ENCODE results near the gene ZNF385D. TPM values are rescaled to one million over a fixed set of nuclear protein-coding genes. Genes with fewer than 3 reads are reported as not detected.

ZNF385D gene
- total RNA-seq, 1 donor from 2014 or later, result 13.5 TPM

GRCh38 chr3:21540265-21540664 lies 210.7 kb downstream of the ZNF385D start:
- intact Hi-C loops (cut with DNase I), result no loop called here
- Histone ChIP-seq H3K27me3 (no peaks in the 10 kb centered on the region), H3K9me3 (no peaks in the 10 kb centered on the region), H3K4me3 (no peak overlapping the region), H3K4me1 (no peaks in the 10 kb centered on the region), H3K27ac (no peak overlapping the region), H3K36me3 (no peaks in the 10 kb centered on the region)
- DNase-seq (ENCODE audit: extremely low spot score in 2 of 2), result no peak
- TF ChIP-seq POLR2A (IDR thresholded peaks at IDR 0.05) (no peak), CTCF (IDR thresholded peaks at IDR 0.05) (no peak), POLR2AphosphoS5 (IDR thresholded peaks at IDR 0.05; ENCODE audit: insufficient read depth in 1 of 2, low read depth in 1 of 2) (no peak)

- Histone ChIP-seq H3K27me3 (no peaks in the 10 kb centered on the region), H3K9me3 (no peaks in the 10 kb centered on the region), H3K36me3 (no peaks in the 10 kb centered on the region), H3K4me1 (no peaks in the 10 kb centered on the region), H3K27ac (no peak overlapping the region), H3K4me3 (no peak overlapping the region)
- TF ChIP-seq CTCF (IDR thresholded peaks at IDR 0.05) (no peak), POLR2AphosphoS5 (IDR thresholded peaks at IDR 0.05; ENCODE audit: insufficient read depth in 1 of 2, low read depth in 1 of 2) (no peak), POLR2A (IDR thresholded peaks at IDR 0.05) (no peak)
- intact Hi-C loops (cut with DNase I), result loop anchor here (2.0 kb wide), 1 partner anchor 22 kb away; no protein-coding TSS in a partner anchor
- DNase-seq (ENCODE audit: extremely low spot score in 2 of 2), result no peak
These were observed 216.5 kb downstream of the ZNF385D start for GRCh38 chr3:21534462-21534861.

GRCh38 chr3:21533002-21533401 lies 218.0 kb downstream of the ZNF385D start:
- Histone ChIP-seq H3K36me3 (no peaks in the 10 kb centered on the region), H3K27ac (no peak overlapping the region), H3K27me3 (no peaks in the 10 kb centered on the region), H3K4me1 (no peaks in the 10 kb centered on the region), H3K4me3 (no peak overlapping the region), H3K9me3 (no peaks in the 10 kb centered on the region)
- TF ChIP-seq POLR2AphosphoS5 (IDR thresholded peaks at IDR 0.05; ENCODE audit: insufficient read depth in 1 of 2, low read depth in 1 of 2), result no peak
- no peak for TF ChIP-seq CTCF (IDR thresholded peaks at IDR 0.05)
- no peak for TF ChIP-seq POLR2A (IDR thresholded peaks at IDR 0.05)
- no peak for DNase-seq (ENCODE audit: extremely low spot score in 2 of 2)
- intact Hi-C loops (cut with DNase I), result no loop called here

GRCh38 chr3:21531909-21532308 lies 219.1 kb downstream of the ZNF385D start:
- Histone ChIP-seq H3K4me3 (no peak overlapping the region), H3K4me1 (no peaks in the 10 kb centered on the region), H3K36me3 (no peaks in the 10 kb centered on the region), H3K9me3 (no peaks in the 10 kb centered on the region), H3K27me3 (no peaks in the 10 kb centered on the region), H3K27ac (no peak overlapping the region)
- no peak for DNase-seq (ENCODE audit: extremely low spot score in 2 of 2)
- TF ChIP-seq POLR2A (IDR thresholded peaks at IDR 0.05) (no peak), CTCF (IDR thresholded peaks at IDR 0.05) (no peak), POLR2AphosphoS5 (IDR thresholded peaks at IDR 0.05; ENCODE audit: insufficient read depth in 1 of 2, low read depth in 1 of 2) (no peak)
- intact Hi-C loops (cut with DNase I), result no loop called here

- Histone ChIP-seq H3K36me3 (no peaks in the 10 kb centered on the region), H3K4me1 (no peaks in the 10 kb centered on the region), H3K9me3 (no peaks in the 10 kb centered on the region), H3K27ac (no peak overlapping the region), H3K4me3 (no peak overlapping the region), H3K27me3 (no peaks in the 10 kb centered on the region)
- TF ChIP-seq CTCF (IDR thresholded peaks at IDR 0.05), result no peak
- TF ChIP-seq POLR2AphosphoS5 (IDR thresholded peaks at IDR 0.05; ENCODE audit: insufficient read depth in 1 of 2, low read depth in 1 of 2), result no peak
- no peak for TF ChIP-seq POLR2A (IDR thresholded peaks at IDR 0.05)
- DNase-seq (ENCODE audit: extremely low spot score in 2 of 2), result no peak
- intact Hi-C loops (cut with DNase I), result no loop called here
These were observed 222.6 kb downstream of the ZNF385D start for GRCh38 chr3:21528291-21528995.
